A204.1 (cell line): ENCODE results near the gene FARP2.
"Not testable (repeated sequence)": the region's sequence is repeated elsewhere in the genome, so short reads cannot be mapped to it uniquely, and the experiment has no call there.

Source experiments
- FAIRE-seq: peaks from 2 replicates; lab custom pipeline; 2012; peaks lifted over from hg19 to GRCh38; lab: Jason Lieb, UNC

Gene FARP2

GRCh38 chr2:241506317-241506716 is 150.2 kb downstream of the FARP2 start:
- not testable (repeated sequence) for FAIRE-seq

GRCh38 chr2:241506793-241507429 is 150.8 kb downstream of the FARP2 start:
- FAIRE-seq, result no peak

- no peak for FAIRE-seq
These were observed 151.6 kb downstream of the FARP2 start for GRCh38 chr2:241507430-241508239.

- no peak for FAIRE-seq
These were observed 152.4 kb downstream of the FARP2 start, which contains the start of gene STK25 for GRCh38 chr2:241508240-241509154. STK25 (minus strand) TSS chr2:241508584; CDS start chr2:241508035, 549 bp downstream.

- no peak for FAIRE-seq
These were observed 153.2 kb downstream of the FARP2 start for GRCh38 chr2:241509155-241509784.

GRCh38 chr2:241511091-241511741 is 155.1 kb downstream of the FARP2 start:
- no peak for FAIRE-seq

GRCh38 chr2:241514553-241514952 is 158.5 kb downstream of the FARP2 start:
- no peak for FAIRE-seq

- no peak for FAIRE-seq
These were observed 159.1 kb downstream of the FARP2 start for GRCh38 chr2:241514986-241515737.

GRCh38 chr2:241516520-241516965 is 160.5 kb downstream of the FARP2 start:
- no peak for FAIRE-seq

- FAIRE-seq, result no peak
These were observed 161.2 kb downstream of the FARP2 start for GRCh38 chr2:241517297-241517696.

- no peak for FAIRE-seq
These were observed 163.6 kb downstream of the FARP2 start for GRCh38 chr2:241519669-241520068.

GRCh38 chr2:241522477-241522876 is 166.4 kb downstream of the FARP2 start:
- FAIRE-seq, result no peak

GRCh38 chr2:241525818-241526780 is 170.0 kb downstream of the FARP2 start:
- FAIRE-seq, result not testable (repeated sequence)

- no peak for FAIRE-seq
These were observed 174.5 kb downstream of the FARP2 start for GRCh38 chr2:241530571-241530970.

GRCh38 chr2:241531161-241531722 is 175.2 kb downstream of the FARP2 start:
- no peak for FAIRE-seq

- FAIRE-seq, result no peak
These were observed 176.1 kb downstream of the FARP2 start for GRCh38 chr2:241532168-241532567.

GRCh38 chr2:241532733-241533601 is 176.9 kb downstream of the FARP2 start:
- no peak for FAIRE-seq

GRCh38 chr2:241534293-241534692 is 178.2 kb downstream of the FARP2 start:
- FAIRE-seq, result no peak
